ENCODE results near the gene SLC25A23.

DNA sequence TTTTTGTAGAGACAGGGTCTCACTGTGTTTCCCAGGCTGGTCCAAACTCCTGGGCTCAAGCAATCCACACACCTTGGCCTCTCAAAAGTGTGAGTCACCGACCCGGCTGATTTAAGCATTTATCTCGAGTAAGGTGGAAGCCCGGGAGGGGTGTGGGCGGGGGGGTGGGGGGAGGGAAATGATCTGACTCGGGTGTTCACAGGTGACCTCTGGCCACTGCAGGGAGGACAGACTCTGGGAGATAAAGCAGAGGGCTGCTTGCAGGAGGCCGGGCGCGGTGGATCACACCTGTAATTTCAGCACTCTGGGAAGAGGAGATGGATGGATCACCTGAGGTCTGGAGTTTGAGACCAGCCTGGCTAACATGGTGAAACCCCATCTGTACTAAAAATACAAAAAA lies 14.1 kb upstream of the SLC25A23 start:
- TF ChIP-seq, protein P1, sequence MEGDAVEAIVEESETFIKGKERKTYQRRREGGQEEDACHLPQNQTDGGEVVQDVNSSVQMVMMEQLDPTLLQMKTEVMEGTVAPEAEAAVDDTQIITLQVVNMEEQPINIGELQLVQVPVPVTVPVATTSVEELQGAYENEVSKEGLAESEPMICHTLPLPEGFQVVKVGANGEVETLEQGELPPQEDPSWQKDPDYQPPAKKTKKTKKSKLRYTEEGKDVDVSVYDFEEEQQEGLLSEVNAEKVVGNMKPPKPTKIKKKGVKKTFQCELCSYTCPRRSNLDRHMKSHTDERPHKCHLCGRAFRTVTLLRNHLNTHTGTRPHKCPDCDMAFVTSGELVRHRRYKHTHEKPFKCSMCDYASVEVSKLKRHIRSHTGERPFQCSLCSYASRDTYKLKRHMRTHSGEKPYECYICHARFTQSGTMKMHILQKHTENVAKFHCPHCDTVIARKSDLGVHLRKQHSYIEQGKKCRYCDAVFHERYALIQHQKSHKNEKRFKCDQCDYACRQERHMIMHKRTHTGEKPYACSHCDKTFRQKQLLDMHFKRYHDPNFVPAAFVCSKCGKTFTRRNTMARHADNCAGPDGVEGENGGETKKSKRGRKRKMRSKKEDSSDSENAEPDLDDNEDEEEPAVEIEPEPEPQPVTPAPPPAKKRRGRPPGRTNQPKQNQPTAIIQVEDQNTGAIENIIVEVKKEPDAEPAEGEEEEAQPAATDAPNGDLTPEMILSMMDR (IDR thresholded peaks at IDR 0.05 in 8 of 11, conservative IDR thresholded peaks at IDR 0.05 in 3 of 11), result no peak
- TF ChIP-seq POLR2A (IDR thresholded peaks at IDR 0.05) (no peak), POLR2AphosphoS5 (IDR thresholded peaks at IDR 0.05) (no peak)

All from spleen (tissue), 7 donors.